Gastroesophageal sphincter (tissue), 3 donors: Measurements from ENCODE around the gene CYSRT1.

Experiments
- CTCF ChIP-seq, 4 experiments: fragments of 200-600 bp in 2 of 4; fragments of 450-650 bp in 2 of 4; sonication (generic) in 1 of 4; IDR thresholded peaks; one replicate each; pipeline ENCODE4 v1.5.1; 2017 to 2019; ENCODE audit warnings: antibody characterized with exemption in 4 of 4, mild to moderate bottlenecking in 2 of 4, moderate library complexity in 2 of 4
- POLR2AphosphoS5 ChIP-seq: sonication (generic); formaldehyde crosslinking; IDR thresholded peaks from one replicate; pipeline ENCODE4 v1.6.1; 2017; ENCODE audit warnings: antibody characterized with exemption

- TF ChIP-seq CTCF (IDR thresholded peaks at IDR 0.05) (no peak), POLR2AphosphoS5 (no peak)
Measured at GRCh38 chr9:137242269-137243203, 17.6 kb downstream of the CYSRT1 start.
